GM12874 (cell line): ENCODE data around the gene LRMDA.

Experiments used
- TF ChIP-seq, protein P1 (sequence below): IDR thresholded peaks from 2 replicates; pipeline ENCODE4 v1.5.1; 2011; ENCODE audit warnings: low read depth, mild to moderate bottlenecking, control low read depth, low read length, moderate library complexity; ENCODE audit not compliant: insufficient read depth

The LRMDA gene

DNA sequence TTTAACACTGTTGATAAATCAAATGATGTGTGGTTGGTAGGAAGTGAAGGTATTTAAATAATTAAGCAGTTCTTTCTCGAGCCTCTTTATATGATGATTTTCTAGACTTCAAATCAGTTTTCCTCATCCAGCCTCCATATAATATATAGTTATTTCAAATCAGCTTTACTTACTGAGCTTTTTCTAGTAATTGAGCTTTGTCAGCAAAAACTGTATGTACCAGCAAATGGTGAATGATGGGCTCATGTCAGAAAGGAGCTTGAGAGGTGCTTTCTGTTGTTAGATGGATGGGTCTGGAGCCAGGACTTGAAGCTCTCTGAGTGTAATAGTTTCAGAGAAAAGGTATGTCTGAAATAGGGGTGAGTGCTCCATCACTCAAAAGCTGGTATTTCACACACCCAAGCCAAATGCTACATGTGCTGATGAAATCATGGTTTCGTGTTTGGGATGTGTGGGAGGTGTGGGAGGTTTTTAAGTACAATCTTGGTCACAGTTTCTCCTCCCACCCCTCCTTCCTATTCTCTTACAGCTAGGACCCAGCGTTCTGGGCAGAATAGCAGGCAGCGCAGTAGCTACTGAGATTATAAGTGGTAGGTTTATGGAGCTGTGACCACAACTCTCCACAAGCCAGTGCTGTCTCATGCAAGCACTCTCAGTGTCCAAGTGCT lies 55.8 kb downstream of the LRMDA start:
- TF ChIP-seq, protein P1, sequence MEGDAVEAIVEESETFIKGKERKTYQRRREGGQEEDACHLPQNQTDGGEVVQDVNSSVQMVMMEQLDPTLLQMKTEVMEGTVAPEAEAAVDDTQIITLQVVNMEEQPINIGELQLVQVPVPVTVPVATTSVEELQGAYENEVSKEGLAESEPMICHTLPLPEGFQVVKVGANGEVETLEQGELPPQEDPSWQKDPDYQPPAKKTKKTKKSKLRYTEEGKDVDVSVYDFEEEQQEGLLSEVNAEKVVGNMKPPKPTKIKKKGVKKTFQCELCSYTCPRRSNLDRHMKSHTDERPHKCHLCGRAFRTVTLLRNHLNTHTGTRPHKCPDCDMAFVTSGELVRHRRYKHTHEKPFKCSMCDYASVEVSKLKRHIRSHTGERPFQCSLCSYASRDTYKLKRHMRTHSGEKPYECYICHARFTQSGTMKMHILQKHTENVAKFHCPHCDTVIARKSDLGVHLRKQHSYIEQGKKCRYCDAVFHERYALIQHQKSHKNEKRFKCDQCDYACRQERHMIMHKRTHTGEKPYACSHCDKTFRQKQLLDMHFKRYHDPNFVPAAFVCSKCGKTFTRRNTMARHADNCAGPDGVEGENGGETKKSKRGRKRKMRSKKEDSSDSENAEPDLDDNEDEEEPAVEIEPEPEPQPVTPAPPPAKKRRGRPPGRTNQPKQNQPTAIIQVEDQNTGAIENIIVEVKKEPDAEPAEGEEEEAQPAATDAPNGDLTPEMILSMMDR = no peak

- TF ChIP-seq, protein P1 = no peak
Measured at GRCh38 chr10:75487755-75488125, 56.3 kb downstream of the LRMDA start.

GRCh38 chr10:75492173-75492925 lies 60.9 kb downstream of the LRMDA start:
- TF ChIP-seq, protein P1 = no peak

- TF ChIP-seq, protein P1 = no peak
Measured at GRCh38 chr10:75493464-75493863, 62.0 kb downstream of the LRMDA start.

DNA sequence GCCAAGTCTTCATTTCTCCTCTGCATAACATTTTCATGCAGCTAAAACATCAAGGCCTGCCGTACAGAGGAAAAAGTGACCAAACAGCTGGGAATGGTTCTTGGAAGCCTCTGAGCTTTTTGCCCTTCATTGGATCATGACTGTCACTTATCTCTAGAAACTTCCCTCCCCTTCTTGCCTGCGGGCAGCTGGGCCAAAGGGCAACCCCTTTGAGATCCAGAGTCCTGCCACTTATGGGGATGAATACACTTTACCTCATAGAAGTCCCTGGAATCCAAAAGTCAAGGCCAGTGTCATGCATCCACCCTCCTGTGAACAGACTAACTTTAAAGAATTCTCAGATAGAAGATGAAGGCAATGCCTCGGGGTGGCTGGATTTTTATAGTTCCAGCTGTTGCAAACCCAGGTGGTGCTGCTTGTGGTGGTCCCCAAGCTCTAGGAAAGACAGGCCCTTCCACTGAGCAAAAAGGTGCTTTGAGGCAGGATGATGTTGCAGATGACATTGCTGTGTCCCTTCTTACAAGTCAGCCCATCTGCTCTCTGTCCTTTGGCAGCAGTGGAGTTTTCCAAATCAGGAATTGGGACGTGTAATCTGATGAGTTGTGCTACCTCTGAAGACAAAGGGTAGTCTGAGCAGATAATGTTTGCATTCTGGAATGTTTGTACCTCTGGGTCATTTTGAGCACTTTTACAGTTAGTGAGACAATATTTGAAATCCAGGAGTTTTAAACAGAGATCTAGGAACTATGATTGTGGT lies 64.2 kb downstream of the LRMDA start:
- TF ChIP-seq, protein P1 = no peak

- TF ChIP-seq, protein P1 = no peak
Measured at GRCh38 chr10:75496191-75496567, 64.8 kb downstream of the LRMDA start.
